GM12865 (cell line): ENCODE results near the gene NIT1.

ENCODE experiments used
- DNase-seq: peaks from one replicate; pipeline ENCODE4 v3.0.0; 2010; ENCODE audit warnings: low read depth
- H3K4me3 ChIP-seq: 2 replicates; pipeline ENCODE4 v1.5.1; 2011; ENCODE audit warnings: mild to moderate bottlenecking, low read depth, low read length, control low read depth
- TF ChIP-seq, protein P1 (sequence below): IDR thresholded peaks from 2 replicates; pipeline ENCODE4 v1.5.1; 2011; ENCODE audit warnings: low read length, control low read depth, low read depth, inconsistent platforms; ENCODE audit not compliant: insufficient read depth; ENCODE audit errors: missing control alignments

NIT1 gene

DNA sequence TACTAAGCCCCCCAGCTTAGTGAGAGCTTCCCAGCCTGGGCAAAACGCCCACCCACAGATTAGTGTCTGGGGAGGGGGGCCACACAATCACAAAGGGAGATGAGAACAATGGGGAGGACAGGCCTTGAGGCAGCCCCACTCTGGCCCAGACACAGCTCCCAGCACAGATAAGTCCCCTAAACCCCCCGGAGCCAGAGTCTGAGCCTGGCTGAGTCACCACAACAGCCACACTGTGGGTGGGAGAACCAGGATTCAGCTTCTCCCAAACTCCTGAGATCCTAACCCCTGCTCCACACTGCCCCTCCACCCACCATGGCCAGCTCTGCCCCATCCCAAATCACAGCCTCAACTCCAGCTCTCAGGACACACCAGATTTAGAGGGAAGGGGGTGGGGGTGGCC, 32.7 kb upstream of the NIT1 start:
- no peak for DNase-seq
- TF ChIP-seq, protein P1, sequence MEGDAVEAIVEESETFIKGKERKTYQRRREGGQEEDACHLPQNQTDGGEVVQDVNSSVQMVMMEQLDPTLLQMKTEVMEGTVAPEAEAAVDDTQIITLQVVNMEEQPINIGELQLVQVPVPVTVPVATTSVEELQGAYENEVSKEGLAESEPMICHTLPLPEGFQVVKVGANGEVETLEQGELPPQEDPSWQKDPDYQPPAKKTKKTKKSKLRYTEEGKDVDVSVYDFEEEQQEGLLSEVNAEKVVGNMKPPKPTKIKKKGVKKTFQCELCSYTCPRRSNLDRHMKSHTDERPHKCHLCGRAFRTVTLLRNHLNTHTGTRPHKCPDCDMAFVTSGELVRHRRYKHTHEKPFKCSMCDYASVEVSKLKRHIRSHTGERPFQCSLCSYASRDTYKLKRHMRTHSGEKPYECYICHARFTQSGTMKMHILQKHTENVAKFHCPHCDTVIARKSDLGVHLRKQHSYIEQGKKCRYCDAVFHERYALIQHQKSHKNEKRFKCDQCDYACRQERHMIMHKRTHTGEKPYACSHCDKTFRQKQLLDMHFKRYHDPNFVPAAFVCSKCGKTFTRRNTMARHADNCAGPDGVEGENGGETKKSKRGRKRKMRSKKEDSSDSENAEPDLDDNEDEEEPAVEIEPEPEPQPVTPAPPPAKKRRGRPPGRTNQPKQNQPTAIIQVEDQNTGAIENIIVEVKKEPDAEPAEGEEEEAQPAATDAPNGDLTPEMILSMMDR, result no peak
- H3K4me3 ChIP-seq, result no peak overlapping the region

DNA sequence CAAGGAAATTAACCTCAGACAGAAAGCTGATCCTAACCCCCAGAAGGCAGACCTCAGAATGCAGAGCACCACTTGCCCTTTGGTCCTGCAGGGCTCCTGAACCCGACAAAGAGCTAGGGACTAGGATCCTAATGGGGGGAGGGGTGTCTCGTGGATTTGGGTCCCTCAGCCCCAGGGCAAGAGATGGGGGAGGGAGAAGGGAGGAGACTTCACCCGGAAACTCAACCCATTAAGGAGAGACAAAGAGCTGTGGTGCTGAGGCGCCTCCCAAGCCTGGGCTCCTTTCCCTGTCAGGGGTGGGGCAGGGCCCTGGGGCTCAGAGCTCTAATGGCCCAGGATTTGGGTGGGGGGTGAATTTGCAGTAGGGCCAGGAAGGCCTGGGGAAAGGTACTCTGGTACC, 31.4 kb upstream of the NIT1 start:
- DNase-seq, result no peak
- no peak overlapping the region for H3K4me3 ChIP-seq
- TF ChIP-seq, protein P1, result no peak

DNA sequence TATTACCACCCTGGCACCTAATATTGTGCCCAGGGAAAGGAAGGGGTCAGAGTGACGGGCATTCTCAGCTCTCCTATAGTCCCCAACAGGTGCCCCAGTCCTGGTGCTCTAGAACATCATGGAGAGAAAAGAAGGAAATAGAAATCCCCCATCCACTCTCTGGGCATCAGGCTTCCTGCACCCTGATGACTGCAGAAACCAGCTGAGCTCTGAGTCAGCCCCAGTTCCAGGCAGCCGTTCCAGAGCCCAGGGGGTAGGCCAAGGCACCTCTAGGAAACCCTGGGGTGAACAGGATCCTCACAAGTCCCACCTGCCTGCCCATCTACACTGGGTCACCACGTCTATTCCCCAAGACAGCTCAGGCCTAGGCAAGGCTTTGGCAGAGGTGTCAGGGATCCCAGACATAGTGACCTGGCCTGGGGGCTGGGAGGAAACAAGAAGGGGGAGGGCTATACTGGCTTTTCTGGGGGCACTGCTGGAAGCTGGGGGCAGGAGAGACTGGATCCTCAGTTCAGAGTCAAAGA, 29.3 kb upstream of the NIT1 start:
- TF ChIP-seq, protein P1, result no peak
- DNase-seq, result no peak
- no peak overlapping the region for H3K4me3 ChIP-seq

DNA sequence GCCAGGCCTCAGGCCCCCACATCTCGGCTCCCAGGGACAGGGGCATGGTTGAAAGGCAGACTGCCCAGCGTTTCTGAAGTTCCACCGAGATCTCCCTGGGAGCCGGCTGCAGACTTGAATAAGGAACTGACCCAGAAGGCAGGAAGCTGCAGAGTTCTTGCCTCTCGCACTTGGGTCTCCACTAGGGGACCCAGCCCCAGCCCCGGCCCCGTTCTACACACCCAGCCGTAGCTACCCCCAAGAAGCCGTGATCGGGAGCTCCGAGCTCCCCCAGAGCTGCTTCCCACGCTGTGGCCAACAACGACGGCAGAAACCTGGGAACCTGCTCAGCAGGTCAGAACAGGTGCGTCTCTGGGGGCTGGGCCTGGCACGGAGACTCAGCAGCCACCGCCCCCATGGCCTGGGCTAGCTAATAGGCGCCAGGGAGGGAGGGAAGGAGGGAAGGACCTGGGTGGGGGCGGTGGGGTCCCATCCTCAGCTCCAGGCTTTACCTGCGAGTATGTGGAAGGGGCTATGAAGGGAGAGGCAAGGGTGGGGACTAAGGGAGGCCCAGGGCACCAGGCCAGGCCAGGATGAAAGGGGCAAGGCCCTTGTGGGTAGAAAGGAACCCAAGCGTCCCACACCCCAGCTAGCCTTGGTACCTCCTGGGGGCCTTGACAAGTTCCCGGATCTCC, 28.5 kb upstream of the NIT1 start, which contains the start of gene NECTIN4:
Gene NECTIN4 (minus strand): TSS at position 308 of the 674 bp plus-strand sequence. CDS start 262 bp downstream, at position 46.
- no peak within 1 kb of the TSS for H3K4me3 ChIP-seq
- no peak for DNase-seq
- TF ChIP-seq, protein P1, result peak; percentile 1

DNA sequence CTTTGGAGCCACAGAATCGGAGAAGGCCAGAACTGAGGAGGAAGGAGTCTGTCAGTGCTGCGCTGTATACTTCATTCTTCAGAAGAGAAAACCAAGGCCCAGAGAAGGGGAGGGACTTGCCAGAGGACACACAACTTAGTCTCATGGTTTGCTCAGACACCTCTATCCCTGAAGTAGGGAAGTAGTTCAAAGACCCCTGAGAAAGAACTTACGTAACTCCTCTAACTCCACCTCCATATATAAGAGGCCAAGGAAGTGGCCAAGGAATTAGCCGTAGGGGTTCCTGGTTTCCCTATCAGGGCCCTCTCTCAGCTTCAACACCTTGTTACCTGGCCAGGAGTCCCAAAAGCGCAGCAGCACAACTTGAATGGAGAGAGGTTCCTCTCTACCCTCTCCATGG, 28.0 kb upstream of the NIT1 start:
- no peak for DNase-seq
- no peak overlapping the region for H3K4me3 ChIP-seq
- TF ChIP-seq, protein P1, result no peak

DNA sequence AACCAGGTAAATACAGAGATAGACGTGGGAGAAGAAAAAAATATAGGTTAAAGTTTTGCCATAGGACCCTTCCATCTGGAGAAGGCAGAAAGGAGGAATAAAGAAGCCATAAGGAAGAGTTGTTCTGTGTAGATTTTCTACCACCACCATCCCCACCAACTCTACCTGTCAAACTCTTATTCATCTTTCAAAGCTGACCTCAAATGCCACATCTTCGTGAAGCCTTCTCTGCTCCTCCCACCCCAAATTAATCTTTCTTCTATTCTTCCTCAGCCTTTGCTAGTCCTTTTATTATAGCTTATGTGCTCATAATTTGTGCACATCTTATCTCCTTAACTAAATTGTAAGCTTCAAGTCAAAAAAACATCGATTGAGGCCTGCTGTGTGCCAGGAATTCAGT, 27.3 kb upstream of the NIT1 start:
- TF ChIP-seq, protein P1, result no peak
- H3K4me3 ChIP-seq, result no peak overlapping the region
- DNase-seq, result no peak

DNA sequence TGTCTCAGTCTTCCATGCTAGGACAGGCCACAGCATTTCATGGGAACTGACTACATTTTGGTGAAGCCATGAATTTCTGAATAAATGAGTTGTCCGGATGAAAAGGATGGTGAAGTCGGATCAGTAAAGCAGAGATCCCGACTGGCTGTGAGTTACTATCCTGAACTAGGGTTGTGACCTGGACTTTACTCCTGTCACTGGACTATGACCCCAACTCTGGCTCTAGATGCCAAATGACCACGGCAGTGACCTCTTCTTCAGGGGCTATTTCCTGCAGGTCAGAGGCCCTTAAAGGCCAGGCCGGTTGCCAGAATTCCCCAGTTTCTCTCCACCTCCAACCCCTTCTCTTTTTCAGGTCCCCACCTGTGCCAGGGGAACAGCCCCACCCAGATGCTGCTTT, 26.8 kb upstream of the NIT1 start:
- no peak for DNase-seq
- no peak overlapping the region for H3K4me3 ChIP-seq
- TF ChIP-seq, protein P1, result no peak
